Heart right ventricle (tissue), 16 donors: ENCODE results near the gene RSPH1. TPM values are rescaled to one million over a fixed set of nuclear protein-coding genes. Genes with fewer than 3 reads are reported as not detected.

Source experiments
- ATAC-seq, 8 donors: fragments of 200-7000 bp; cut with Tn5 transposase; one replicate each; pipeline ENCODE4 v1.9.1; 2020; ENCODE audit warnings: mild to moderate bottlenecking in 8 of 8, moderate library complexity in 8 of 8, moderate number of reproducible peaks in 1 of 8
- DNase-seq, 2 donors: peaks; one replicate each; pipeline ENCODE4 v3.0.0-alpha.2; 2020
- H3K27ac ChIP-seq, 10 donors: fragments of 200-600 bp; sonication (generic) in 2 of 10; one replicate each; pipeline versions ENCODE4 v1.5.0 to v1.8.0; 2020 to 2022; ENCODE audit warnings: mild to moderate bottlenecking in 3 of 10
- H3K27me3 ChIP-seq, 7 donors: fragments of 200-600 bp; one replicate each; pipeline ENCODE4 v1.8.0; 2021 to 2022; ENCODE audit warnings: mild to moderate bottlenecking in 2 of 7
- H3K36me3 ChIP-seq, 9 donors: fragments of 200-600 bp; sonication (generic) in 1 of 9; one replicate each; pipeline versions ENCODE4 v1.5.0 to v1.8.0; 2020 to 2022; ENCODE audit warnings: mild to moderate bottlenecking in 2 of 9
- H3K4me1 ChIP-seq, 9 donors: fragments of 200-600 bp; sonication (generic) in 1 of 9; one replicate each; pipeline versions ENCODE4 v1.5.0 to v1.8.0; 2020 to 2022; ENCODE audit warnings: mild to moderate bottlenecking in 4 of 9
- H3K4me3 ChIP-seq, 10 donors: fragments of 200-600 bp; sonication (generic) in 2 of 10; one replicate each; pipeline versions ENCODE4 v1.5.0 to v1.8.0; 2020 to 2022; ENCODE audit warnings: mild to moderate bottlenecking in 7 of 10, moderate library complexity in 2 of 10
- H3K9me3 ChIP-seq, 11 donors: fragments of 200-600 bp in 10 of 11; sonication (generic) in 2 of 11; one replicate each; pipeline versions ENCODE4 v1.5.0 to v1.8.0; 2013 to 2022; ENCODE audit warnings: mild to moderate bottlenecking in 2 of 11, control low read depth in 1 of 11, moderate library complexity in 1 of 11
- WGBS, 2 donors: extraction: QIAGEN DNeasy Blood & Tissue Kit; methylation state at CpG; one replicate each; pipeline ENCODE4 v1.1.7; 2013; ENCODE audit warnings: inconsistent platforms in 1 of 2; 5-methylcytosine and 5-hydroxymethylcytosine counted together
- intact Hi-C, 10 donors: fragments of 100-400 bp; cut with DNase I; formaldehyde crosslinking; loops; one replicate each; pipeline versions ENCODE4 v1.11.1 to v1.14.2; 2022
- polyA plus RNA-seq, 2 donors: library from polyadenylated mRNA; stranded (reverse); fragments of 200-250 nt; gene quantifications; one replicate each; pipeline ENCODE4 v1.2.3, GENCODE V29; 2013
- total RNA-seq, 10 donors: library from RNA; stranded (reverse); fragmentation: NEBNext Ultra II Directional in 3 of 10; extraction: Animal tissue kit (Norgen Biotek cat#: 25700) in 3 of 10; gene quantifications; one replicate each; pipeline versions ENCODE4 v1.2.1 to v1.2.4, GENCODE V29; 2021 to 2023
- TF ChIP-seq, protein P1 (sequence below), 9 donors: fragments of 200-600 bp; sonication (generic) in 2 of 9; IDR thresholded peaks; one replicate each; pipeline versions ENCODE4 v1.5.0 to v1.8.0; 2021 to 2022; ENCODE audit warnings: antibody characterized with exemption in 9 of 9, mild to moderate bottlenecking in 5 of 9, moderate library complexity in 1 of 9
- donor health status: Arrhythmogenic right ventricular cardiomyopathy.
- donor health status: ischemic (EF 13 %, LVEDD 7.1; RV severe dilation, severe dysfunction).
- donor health status: healthy with polysubstance abuse.
- donor health status: DM: no; HTN: yes; CAD: no.
- donor health status: DM: no; HTN: no; CAD: no.
- donor health status: ischemic (EF 25% LVEDD 6.9; RV normal size, moderate dysfunction).
- donor health status: ischemic (EF 25% LVEDD 5.7; RV mildly dilated, moderate dysfunction).
- donor health status: healthy.
- donor health status: DM: yes; HTN: yes; CAD: no.
- donor health status: Ischemic cardiomyopathy.
- donor health status: ischemic (EF 35%, LVEDD 5.7; RV mildly dilated, moderate dysfunction).
- donor health status: nonischemic (EF 11% LVEDD 7.7; RV severe dilation, severe dysfunction).
- donor health status: DM: yes; HTN: yes; CAD: no.
- donor health status: PGD.
- donor health status: ischemic (EF 29% LVEDD 5.4; RV normal size, mild dysfunction).
- donor health status: nonischemic (EF 23%, LVEDD 6.1; RV moderate dilation, normal function).

RSPH1 gene
- total and polyA plus RNA-seq, 12 donors = 0.06 to 0.36 (median 0.20) TPM; not detected in 9

DNA sequence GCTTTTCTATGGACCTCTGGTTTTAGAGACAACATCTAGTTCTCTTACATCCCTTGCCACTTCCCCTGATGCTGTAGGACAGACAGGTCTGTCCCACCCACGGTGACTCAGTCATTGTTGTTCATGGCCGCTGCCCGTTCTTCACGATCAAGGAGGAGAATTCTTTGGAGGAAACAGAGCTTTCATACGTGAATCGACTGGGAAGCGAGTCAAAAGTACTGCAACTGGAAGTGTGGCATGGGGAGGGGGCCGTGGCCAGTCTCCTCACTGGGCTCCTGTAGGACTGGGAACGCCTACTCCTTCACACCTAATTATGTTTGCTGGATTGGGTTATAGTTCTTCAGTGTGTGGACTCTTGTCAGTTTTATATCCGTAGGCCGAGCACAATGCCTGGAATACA, 13.2 kb upstream of the RSPH1 start:
- intact Hi-C loops = no loop called here
- no peak for ATAC-seq
- 76 to 80% methylated on average over 11 of the region's 11 CpGs for WGBS, 2 donors
- H3K27ac ChIP-seq = no peak overlapping the region
- peaks cover 0 to 6% (median 0%) of the 10 kb centered on the region in 7 donors for H3K27me3 ChIP-seq
- DNase-seq = no peak
- H3K9me3 ChIP-seq = no peaks in the 10 kb centered on the region
- H3K4me3 ChIP-seq = no peak overlapping the region
- H3K4me1 ChIP-seq = peaks cover 0 to 6% (median 4%) of the 10 kb centered on the region in 9 donors
- no peaks in the 10 kb centered on the region for H3K36me3 ChIP-seq
- TF ChIP-seq, protein P1, sequence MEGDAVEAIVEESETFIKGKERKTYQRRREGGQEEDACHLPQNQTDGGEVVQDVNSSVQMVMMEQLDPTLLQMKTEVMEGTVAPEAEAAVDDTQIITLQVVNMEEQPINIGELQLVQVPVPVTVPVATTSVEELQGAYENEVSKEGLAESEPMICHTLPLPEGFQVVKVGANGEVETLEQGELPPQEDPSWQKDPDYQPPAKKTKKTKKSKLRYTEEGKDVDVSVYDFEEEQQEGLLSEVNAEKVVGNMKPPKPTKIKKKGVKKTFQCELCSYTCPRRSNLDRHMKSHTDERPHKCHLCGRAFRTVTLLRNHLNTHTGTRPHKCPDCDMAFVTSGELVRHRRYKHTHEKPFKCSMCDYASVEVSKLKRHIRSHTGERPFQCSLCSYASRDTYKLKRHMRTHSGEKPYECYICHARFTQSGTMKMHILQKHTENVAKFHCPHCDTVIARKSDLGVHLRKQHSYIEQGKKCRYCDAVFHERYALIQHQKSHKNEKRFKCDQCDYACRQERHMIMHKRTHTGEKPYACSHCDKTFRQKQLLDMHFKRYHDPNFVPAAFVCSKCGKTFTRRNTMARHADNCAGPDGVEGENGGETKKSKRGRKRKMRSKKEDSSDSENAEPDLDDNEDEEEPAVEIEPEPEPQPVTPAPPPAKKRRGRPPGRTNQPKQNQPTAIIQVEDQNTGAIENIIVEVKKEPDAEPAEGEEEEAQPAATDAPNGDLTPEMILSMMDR (IDR thresholded peaks at IDR 0.05) = no peak

DNA sequence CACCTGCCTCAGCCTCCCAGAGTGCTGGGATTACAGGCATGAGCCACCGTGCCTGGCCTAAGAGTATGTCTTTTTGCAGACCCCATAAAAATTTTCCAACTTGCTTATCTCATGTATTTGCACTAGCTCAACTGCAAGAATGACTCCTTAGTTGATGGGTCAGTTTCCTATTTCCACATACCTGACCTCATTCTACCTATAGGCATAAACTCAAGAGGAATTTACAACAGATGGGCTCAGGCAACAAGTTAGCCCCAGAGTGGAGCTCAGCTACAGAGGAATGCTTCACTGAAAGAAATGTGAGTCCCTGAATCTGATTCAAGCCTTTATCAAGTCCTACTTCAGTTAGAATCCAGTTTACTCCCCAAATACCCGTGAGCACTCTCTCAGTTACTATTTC, 12.3 kb upstream of the RSPH1 start:
- WGBS, 2 donors = 91 to 94% methylated on average over 2 of the region's 2 CpGs
- Histone ChIP-seq H3K36me3 (no peaks in the 10 kb centered on the region), H3K27me3 (peaks cover 0 to 6% (median 0%) of the 10 kb centered on the region in 7 donors), H3K4me1 (peaks cover 0 to 6% (median 4%) of the 10 kb centered on the region in 9 donors), H3K27ac (no peak overlapping the region), H3K4me3 (no peak overlapping the region), H3K9me3 (no peaks in the 10 kb centered on the region)
- no peak for ATAC-seq
- intact Hi-C loops = no loop called here
- no peak for DNase-seq
- TF ChIP-seq, protein P1 (IDR thresholded peaks at IDR 0.05) = no peak

DNA sequence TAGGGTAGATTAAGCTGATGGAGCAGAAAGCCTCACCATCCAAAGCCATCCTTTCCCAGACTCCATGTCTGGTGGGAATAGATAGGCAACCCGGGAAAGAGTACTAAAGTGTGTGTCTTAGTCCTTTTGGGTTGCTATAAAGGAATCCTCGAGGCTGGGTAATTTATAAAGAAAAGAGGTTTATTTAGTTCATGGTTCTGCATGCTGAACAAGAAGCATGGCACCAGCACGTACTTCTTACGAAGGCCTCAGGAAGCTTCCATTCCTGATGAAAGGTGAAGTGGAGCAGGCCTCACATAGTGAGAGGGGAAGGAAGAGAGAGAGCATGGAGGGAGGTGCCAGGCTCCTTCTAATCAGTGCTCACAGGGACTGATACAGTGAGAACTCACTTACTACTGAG, 11.4 kb upstream of the RSPH1 start:
- TF ChIP-seq, protein P1 (IDR thresholded peaks at IDR 0.05) = no peak
- Histone ChIP-seq H3K4me3 (no peak overlapping the region), H3K27me3 (peaks cover 0 to 6% (median 0%) of the 10 kb centered on the region in 7 donors), H3K27ac (no peak overlapping the region), H3K36me3 (no peaks in the 10 kb centered on the region), H3K4me1 (no peaks in the 10 kb centered on the region), H3K9me3 (no peaks in the 10 kb centered on the region)
- WGBS, 2 donors = 91 to 93% methylated on average over 4 of the region's 4 CpGs
- ATAC-seq (no peak), DNase-seq (no peak)
- intact Hi-C loops = no loop called here

DNA sequence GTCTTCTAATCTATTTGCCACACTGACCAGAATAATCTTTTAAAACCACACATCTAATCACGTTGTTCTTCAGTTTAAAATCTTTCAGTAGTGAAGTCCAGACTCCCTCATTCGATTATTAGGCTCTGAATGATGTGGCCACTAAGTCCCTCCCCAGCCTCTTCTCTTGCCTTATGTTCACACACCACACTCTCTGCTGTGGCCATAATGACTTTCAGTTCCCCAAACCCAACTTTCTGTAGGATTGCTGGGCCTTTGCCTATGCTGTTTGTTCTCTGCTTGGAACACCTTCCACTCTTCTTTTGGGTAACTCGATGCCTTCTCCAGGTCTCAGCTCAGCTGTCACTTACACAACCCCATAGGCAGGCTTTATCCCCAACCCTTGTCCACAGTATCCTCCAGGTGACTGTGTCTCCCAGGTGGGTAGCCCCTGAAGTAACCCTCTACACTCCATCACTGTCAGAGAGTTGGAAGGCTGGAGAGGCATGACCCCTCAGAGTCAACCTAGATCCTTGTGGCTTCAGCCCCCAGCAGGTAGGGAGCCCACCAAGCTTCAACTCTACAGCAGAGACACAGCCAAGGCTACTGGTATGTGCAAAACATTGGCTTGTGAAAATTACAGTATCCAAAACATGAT, 9.2 kb upstream of the RSPH1 start:
- Histone ChIP-seq H3K9me3 (no peaks in the 10 kb centered on the region), H3K36me3 (no peaks in the 10 kb centered on the region), H3K27ac (no peak overlapping the region), H3K4me1 (no peaks in the 10 kb centered on the region), H3K4me3 (no peak overlapping the region), H3K27me3 (peaks cover 0 to 6% (median 0%) of the 10 kb centered on the region in 7 donors)
- intact Hi-C loops = no loop called here
- TF ChIP-seq, protein P1 (IDR thresholded peaks at IDR 0.05) = no peak
- DNase-seq (no peak), ATAC-seq (no peak)
- WGBS, 2 donors = 76 to 77% methylated on average over 3 of the region's 3 CpGs
